Thymus (tissue), 11 donors: ENCODE measurements around the gene NT5DC3. TPM values are rescaled to one million over a fixed set of nuclear protein-coding genes. Genes with fewer than 3 reads are reported as not detected.

Experiments used
- DNase-seq, 9 donors: peaks; one replicate each; pipeline ENCODE4 v3.0.0-alpha.2; 2013; ENCODE audit warnings: low spot score in 9 of 9, low read depth in 6 of 9, missing footprints in 1 of 9
- H3K27ac ChIP-seq, 2 donors: one replicate each; pipeline ENCODE4 v1.5.1; 2013; ENCODE audit warnings: control low read depth in 1 of 2, low read depth in 1 of 2, low read length in 1 of 2, mild to moderate bottlenecking in 1 of 2, moderate library complexity in 1 of 2
- H3K27me3 ChIP-seq, 2 donors: one replicate each; pipeline ENCODE4 v1.5.1; 2013; ENCODE audit warnings: low read length in 1 of 2; ENCODE audit not compliant: control insufficient read depth in 2 of 2, insufficient read depth in 1 of 2
- H3K36me3 ChIP-seq, 2 donors: one replicate each; pipeline ENCODE4 v1.5.1; 2013; ENCODE audit warnings: low read length in 1 of 2, mild to moderate bottlenecking in 1 of 2, moderate library complexity in 1 of 2; ENCODE audit not compliant: control insufficient read depth in 2 of 2, insufficient read depth in 2 of 2
- H3K4me1 ChIP-seq, 2 donors: one replicate each; pipeline ENCODE4 v1.5.1; 2013; ENCODE audit warnings: low read length in 2 of 2; ENCODE audit not compliant: control insufficient read depth in 2 of 2, insufficient read depth in 2 of 2
- H3K4me3 ChIP-seq, 2 donors: one replicate each; pipeline ENCODE4 v1.5.1; 2013; ENCODE audit warnings: low read length in 2 of 2, control low read depth in 1 of 2, mild to moderate bottlenecking in 1 of 2
- H3K9me3 ChIP-seq, 2 donors: one replicate each; pipeline ENCODE4 v1.5.1; 2013; ENCODE audit warnings: low read length in 1 of 2, mild to moderate bottlenecking in 1 of 2; ENCODE audit not compliant: control insufficient read depth in 2 of 2, insufficient read depth in 1 of 2
- WGBS: extraction: QIAGEN DNeasy Blood & Tissue Kit; methylation state at CpG from one replicate; pipeline ENCODE4 v1.1.7; 2013; 5-methylcytosine and 5-hydroxymethylcytosine counted together
- polyA plus RNA-seq: library from polyadenylated mRNA; stranded (reverse); fragments of 200-250 nt; gene quantifications from one replicate; pipeline ENCODE4 v1.2.3, GENCODE V29; 2013
- total RNA-seq: library from RNA; stranded (reverse); fragments of 120-200 nt; gene quantifications from one replicate; pipeline ENCODE4 v1.2.4, GENCODE V29; 2013
- donor health status: healthy.

NT5DC3 gene
- total and polyA plus RNA-seq, 2 donors = 1.6 to 2.1 TPM

DNA sequence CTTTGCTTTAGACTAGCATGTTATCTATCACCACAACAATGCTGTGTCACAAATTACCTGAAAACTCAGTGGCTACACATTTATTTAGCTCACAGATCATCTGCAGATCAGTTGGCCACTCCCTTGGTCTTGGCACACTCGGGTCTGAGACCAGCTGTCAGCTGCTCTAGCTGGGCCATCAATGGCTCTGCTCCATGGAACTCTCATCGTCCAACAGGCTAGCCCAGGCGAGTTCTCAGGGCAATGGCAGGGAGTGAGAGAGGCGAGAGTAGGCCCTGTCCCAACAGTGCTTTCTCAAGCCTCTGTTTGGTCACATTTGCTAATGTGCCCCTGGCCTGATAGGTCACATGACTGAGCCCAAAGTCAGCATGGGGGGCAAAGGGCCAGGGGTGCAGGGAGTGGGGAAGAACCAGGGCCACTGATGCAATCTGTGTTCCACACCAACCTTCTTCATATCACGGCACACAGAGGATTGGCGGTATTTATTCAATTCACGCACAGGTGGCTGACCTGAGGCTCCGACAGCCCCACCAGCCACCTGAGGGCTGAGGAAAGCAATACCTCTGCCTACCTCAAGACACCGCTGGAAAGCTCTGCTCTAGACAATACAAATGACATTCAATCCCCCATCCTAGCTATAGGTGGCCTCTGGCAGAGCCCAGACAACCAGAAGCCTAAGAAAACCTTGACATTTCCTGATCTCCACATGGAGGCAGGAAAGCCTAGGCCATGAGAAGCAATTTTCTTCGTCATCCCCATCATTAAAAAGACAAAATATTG is 82.5 kb downstream of the NT5DC3 start:
- H3K4me3 ChIP-seq = no peak overlapping the region
- no peak for DNase-seq
- WGBS = 96% methylated on average over 10 of the region's 10 CpGs
- no peaks in the 10 kb centered on the region for H3K9me3 ChIP-seq
- H3K4me1 ChIP-seq = no peaks in the 10 kb centered on the region
- H3K36me3 ChIP-seq = no peaks in the 10 kb centered on the region
- H3K27ac ChIP-seq = no peak overlapping the region
- no peaks in the 10 kb centered on the region for H3K27me3 ChIP-seq

DNA sequence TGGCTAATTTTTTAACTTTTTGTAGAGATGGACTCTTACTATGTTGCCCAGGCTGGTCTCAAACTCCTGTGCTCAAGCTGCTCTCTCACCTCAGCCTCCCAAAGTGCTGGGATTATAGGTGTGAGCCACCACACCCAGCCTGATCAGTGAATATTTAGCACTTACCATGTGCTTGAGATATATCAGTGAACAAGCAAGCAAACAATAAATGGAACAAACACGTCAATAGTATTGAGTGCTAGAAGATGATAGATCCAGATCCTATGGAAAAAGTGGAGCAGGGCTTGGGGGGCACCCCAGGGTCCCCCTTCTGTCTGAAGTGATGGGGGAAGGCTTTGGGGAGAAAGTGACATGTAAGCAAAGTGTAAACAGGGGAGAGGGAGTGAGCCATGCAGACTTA is 83.8 kb downstream of the NT5DC3 start:
- 97% methylated on average over 1 of the region's 1 CpG for WGBS
- Histone ChIP-seq H3K36me3 (no peaks in the 10 kb centered on the region), H3K27me3 (no peaks in the 10 kb centered on the region), H3K4me3 (no peak overlapping the region), H3K9me3 (no peaks in the 10 kb centered on the region), H3K27ac (no peak overlapping the region), H3K4me1 (no peaks in the 10 kb centered on the region)
- DNase-seq = no peak

DNA sequence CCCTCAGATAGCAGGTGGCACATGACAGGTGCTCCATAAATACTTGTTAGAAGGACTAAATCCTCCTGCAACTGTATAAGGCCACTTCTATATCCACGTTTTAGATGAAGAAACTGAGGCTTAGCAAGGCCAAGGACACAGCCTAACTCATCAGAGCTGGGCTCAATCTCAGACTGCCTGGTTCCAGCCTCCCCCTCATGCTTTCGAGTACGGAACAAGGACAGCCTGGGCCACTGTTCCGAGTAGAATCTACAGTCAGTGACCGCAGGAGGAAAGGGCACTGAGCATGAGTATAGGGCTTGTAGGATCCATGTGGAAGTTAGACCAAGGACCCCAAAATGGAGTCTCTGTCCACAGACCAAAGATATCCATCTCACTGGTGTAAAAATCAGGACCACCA is 84.6 kb downstream of the NT5DC3 start:
- H3K9me3 ChIP-seq = no peaks in the 10 kb centered on the region
- no peak overlapping the region for H3K4me3 ChIP-seq
- no peaks in the 10 kb centered on the region for H3K36me3 ChIP-seq
- H3K27me3 ChIP-seq = no peaks in the 10 kb centered on the region
- no peaks in the 10 kb centered on the region for H3K4me1 ChIP-seq
- no peak for DNase-seq
- no peak overlapping the region for H3K27ac ChIP-seq
- WGBS = 96% methylated on average over 5 of the region's 5 CpGs

DNA sequence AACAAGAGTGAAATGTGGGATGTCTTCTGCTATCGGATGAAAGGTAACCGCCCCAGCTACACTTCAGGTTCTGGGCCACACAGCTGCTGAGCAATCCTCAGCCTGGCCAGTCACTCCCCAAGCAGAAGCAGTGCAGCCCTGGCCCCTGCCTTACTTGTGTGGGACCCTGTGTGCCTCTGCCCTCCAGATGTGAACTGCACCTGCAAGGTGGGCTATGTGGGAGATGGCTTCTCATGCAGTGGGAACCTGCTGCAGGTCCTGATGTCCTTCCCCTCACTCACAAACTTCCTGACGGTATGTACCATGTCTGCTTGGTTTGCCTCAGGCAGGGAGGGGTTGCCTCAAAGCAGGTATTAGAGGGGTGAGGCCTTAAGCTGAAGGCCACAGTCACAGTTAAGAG is 85.6 kb downstream of the NT5DC3 start:
- no peak overlapping the region for H3K4me3 ChIP-seq
- no peaks in the 10 kb centered on the region for H3K36me3 ChIP-seq

DNA sequence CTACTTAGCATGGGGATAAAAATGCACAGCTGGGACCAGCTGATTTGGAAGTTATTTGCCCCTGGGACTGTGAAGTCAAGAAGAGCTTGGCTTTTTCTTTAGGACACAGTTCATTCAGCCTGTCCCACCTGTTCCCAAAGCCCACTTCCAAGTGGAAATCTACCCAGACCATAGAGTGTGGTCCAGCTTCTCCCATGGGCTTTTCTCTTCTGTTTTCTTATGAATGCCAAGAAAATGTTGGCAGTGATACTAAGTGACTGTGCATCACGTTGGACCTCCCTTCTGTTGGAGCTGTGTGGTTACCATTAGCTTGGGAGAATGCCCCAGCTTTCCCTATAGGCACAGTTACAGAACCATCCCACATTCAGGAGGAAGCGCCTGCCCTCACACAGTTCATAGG is 89.4 kb downstream of the NT5DC3 start:
- Histone ChIP-seq H3K4me3 (no peak overlapping the region), H3K9me3 (no peaks in the 10 kb centered on the region), H3K27me3 (no peaks in the 10 kb centered on the region), H3K4me1 (no peaks in the 10 kb centered on the region), H3K27ac (no peak overlapping the region), H3K36me3 (no peaks in the 10 kb centered on the region)
- DNase-seq = no peak
- WGBS = 53% methylated on average over 2 of the region's 2 CpGs

More for the DNA sequence above, 85.6 kb downstream of the NT5DC3 start:
- Histone ChIP-seq H3K4me1 (no peaks in the 10 kb centered on the region), H3K9me3 (no peaks in the 10 kb centered on the region), H3K27me3 (no peaks in the 10 kb centered on the region), H3K27ac (no peak overlapping the region)
- DNase-seq = no peak
- 65% methylated on average over 3 of the region's 3 CpGs for WGBS

DNA sequence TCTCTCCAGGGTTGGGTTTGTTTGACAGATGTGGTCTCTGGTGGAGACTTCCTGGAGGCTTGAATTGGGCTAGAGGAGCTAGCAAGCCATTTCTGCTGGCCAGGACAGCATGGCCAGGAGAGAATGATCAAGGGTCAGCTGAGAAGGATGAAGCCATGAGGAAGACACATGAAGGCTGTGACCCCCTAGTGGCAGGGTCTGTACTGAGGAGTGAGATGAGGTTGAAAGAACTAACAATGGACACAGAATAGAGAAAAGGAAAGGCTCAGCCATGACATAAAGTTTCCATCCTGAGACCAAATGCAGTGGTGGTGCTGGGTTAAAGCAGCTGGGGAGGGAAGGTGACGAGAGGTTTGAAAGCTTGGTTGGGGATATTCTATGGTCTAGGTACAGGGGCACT is 89.9 kb downstream of the NT5DC3 start:
- Histone ChIP-seq H3K36me3 (no peaks in the 10 kb centered on the region), H3K9me3 (no peaks in the 10 kb centered on the region)
- 100% methylated on average over 1 of the region's 1 CpG for WGBS

DNA sequence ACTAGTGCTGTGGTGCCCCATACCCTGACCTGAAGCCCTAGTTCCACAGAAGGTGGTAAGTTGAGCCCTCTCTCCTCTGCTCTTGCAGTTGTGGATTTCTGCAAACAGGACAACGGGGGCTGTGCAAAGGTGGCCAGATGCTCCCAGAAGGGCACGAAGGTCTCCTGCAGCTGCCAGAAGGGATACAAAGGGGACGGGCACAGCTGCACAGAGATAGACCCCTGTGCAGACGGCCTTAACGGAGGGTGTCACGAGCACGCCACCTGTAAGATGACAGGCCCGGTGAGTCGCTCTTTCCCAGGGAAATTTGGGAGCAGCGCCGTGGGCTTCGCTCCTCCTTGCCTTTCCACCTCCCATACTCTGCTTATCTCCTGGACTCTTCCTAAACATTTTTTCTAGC is 92.2 kb downstream of the NT5DC3 start:
- H3K27ac ChIP-seq = no peak overlapping the region
- WGBS = 97% methylated on average over 12 of the region's 12 CpGs
- H3K27me3 ChIP-seq = no peaks in the 10 kb centered on the region
- no peaks in the 10 kb centered on the region for H3K4me1 ChIP-seq
- no peak for DNase-seq
- no peak overlapping the region for H3K4me3 ChIP-seq
- H3K9me3 ChIP-seq = no peaks in the 10 kb centered on the region
- H3K36me3 ChIP-seq = no peaks in the 10 kb centered on the region

More for the DNA sequence above, 89.9 kb downstream of the NT5DC3 start:
- H3K27ac ChIP-seq = no peak overlapping the region
- DNase-seq = no peak
- H3K27me3 ChIP-seq = no peaks in the 10 kb centered on the region
- H3K4me1 ChIP-seq = no peaks in the 10 kb centered on the region
- no peak overlapping the region for H3K4me3 ChIP-seq

DNA sequence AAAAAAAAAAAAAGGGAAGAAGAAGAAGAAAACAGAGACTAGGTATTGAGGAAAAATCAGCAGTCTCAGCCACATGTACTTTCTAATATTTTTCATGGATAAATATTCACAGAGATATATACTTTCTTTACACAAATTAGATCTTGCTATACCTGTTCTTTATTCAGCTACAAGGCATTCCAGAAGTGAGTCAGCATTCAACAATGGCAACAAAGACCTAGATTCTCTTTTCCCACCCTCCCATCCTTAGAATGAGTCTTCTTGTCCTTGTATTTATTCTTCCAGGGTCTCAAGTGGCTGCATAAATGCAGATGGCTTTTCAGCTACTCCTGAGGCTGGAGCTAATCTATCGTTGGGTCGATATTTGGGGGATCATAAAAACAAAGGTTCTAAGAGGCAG is 93.0 kb downstream of the NT5DC3 start:
- WGBS = 99% methylated on average over 2 of the region's 2 CpGs
- Histone ChIP-seq H3K9me3 (no peaks in the 10 kb centered on the region), H3K36me3 (no peaks in the 10 kb centered on the region), H3K4me1 (no peaks in the 10 kb centered on the region), H3K4me3 (no peak overlapping the region), H3K27me3 (no peaks in the 10 kb centered on the region), H3K27ac (no peak overlapping the region)
- no peak for DNase-seq

DNA sequence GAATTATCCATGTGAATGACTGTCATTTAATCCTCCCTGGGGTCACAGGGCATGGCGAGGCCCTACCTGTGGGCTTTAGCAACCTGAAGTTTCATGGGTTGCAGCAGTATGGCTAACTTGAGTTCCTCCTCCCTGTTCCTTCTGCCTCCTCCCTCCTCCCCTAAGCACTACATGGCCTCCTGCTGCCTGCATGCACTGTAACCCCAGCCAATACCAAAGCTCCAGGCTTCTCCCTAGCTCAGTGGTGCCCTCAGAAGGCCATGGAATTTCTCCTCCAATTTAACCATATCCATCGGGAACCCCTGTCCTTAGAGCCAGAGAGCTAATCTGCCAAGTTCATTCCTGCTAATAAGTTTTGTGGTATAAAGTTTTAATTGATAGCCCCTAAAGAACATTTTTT is 95.1 kb downstream of the NT5DC3 start:
- WGBS = 89% methylated on average over 2 of the region's 2 CpGs
- no peaks in the 10 kb centered on the region for H3K27me3 ChIP-seq

More for the DNA sequence above, 95.1 kb downstream of the NT5DC3 start:
- Histone ChIP-seq H3K36me3 (no peaks in the 10 kb centered on the region), H3K9me3 (no peaks in the 10 kb centered on the region), H3K27ac (no peak overlapping the region), H3K4me1 (no peaks in the 10 kb centered on the region), H3K4me3 (no peak overlapping the region)
- no peak for DNase-seq
